Calu3 (cell line): ENCODE results near the gene NOB1. TPM values are rescaled to one million over a fixed set of nuclear protein-coding genes. Genes with fewer than 3 reads are reported as not detected.

ENCODE experiments used
- BruUV-seq: library from RNA; stranded (reverse); fragments of 400-500 nt; replicated peaks from 2 replicates; lab custom pipeline; 2021; lab: Mats Ljungman, UMichigan
- CTCF ChIA-PET: fragments of 300-600 bp; sonication (Branson Sonifier 250); formaldehyde crosslinking; loops from one replicate; lab custom pipeline; 2022; ENCODE audit warnings: antibody characterized with exemption; lab: Charles Lee
- DNase-seq: peaks from one replicate; pipeline ENCODE4 v3.0.0; 2022
- H3K27ac Mint-ChIP-seq: one replicate; pipeline ENCODE4 v1.8.0; 2022; ENCODE audit warnings: mixed read lengths; ENCODE audit not compliant: unreplicated experiment
- H3K27me3 Mint-ChIP-seq: one replicate; pipeline ENCODE4 v1.8.0; 2022; ENCODE audit warnings: mixed read lengths; ENCODE audit not compliant: unreplicated experiment
- H3K36me3 Mint-ChIP-seq: one replicate; pipeline ENCODE4 v1.8.0; 2022; ENCODE audit warnings: mild to moderate bottlenecking, moderate library complexity, mixed read lengths; ENCODE audit not compliant: insufficient read depth, unreplicated experiment
- H3K4me1 Mint-ChIP-seq: one replicate; pipeline ENCODE4 v1.8.0; 2022; ENCODE audit warnings: mild to moderate bottlenecking, low read depth, mixed read lengths; ENCODE audit not compliant: unreplicated experiment
- H3K4me3 Mint-ChIP-seq: one replicate; pipeline ENCODE4 v1.8.0; 2022; ENCODE audit warnings: mild to moderate bottlenecking, low read depth, moderate library complexity, mixed read lengths; ENCODE audit not compliant: unreplicated experiment
- H3K9me3 Mint-ChIP-seq: one replicate; pipeline ENCODE4 v1.8.0; 2022; ENCODE audit warnings: low read depth, mixed read lengths; ENCODE audit not compliant: unreplicated experiment
- intact Hi-C: fragments of 100-400 bp; cut with micrococcal nuclease; formaldehyde crosslinking; loops from one replicate; pipeline ENCODE4 v1.10.0; 2022; ENCODE audit not compliant: unreplicated experiment
- total RNA-seq: library from RNA; stranded (reverse); gene quantifications from 2 replicates; pipeline ENCODE4 v1.2.3, GENCODE V29; 2022
- TF ChIP-seq, protein P1 (sequence below): fragments of 200-600 bp; IDR thresholded peaks from one replicate; pipeline ENCODE4 v1.8.0; 2022; ENCODE audit warnings: antibody characterized with exemption; ENCODE audit not compliant: unreplicated experiment

Gene NOB1
- total RNA-seq, 1 experiment from 2014 or later, result 82.4 TPM

DNA sequence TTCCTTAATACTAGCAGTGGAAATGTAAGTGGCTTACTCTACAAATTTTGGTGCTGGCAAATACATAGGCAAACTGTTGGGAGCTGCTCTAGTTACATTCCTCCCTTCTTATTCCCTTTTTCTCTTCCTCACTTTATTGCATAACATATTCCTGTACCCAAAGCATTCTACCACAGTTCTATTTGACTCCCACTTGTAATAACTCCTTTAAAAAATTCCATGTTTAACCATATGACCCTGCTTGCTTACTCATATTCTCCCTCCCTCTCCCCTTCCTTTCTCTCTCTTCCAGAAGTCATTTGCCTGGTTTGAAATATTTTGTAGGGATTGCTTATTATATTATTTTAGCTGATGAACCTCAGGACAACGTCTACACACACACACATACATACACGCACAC is 51.1 kb downstream of the NOB1 start:
- Mint-ChIP-seq H3K4me3 (no peak overlapping the region), H3K36me3 (peaks cover 48% of the 10 kb centered on the region), H3K4me1 (peaks cover 8% of the 10 kb centered on the region), H3K27me3 (no peaks in the 10 kb centered on the region), H3K27ac (no peak overlapping the region), H3K9me3 (no peaks in the 10 kb centered on the region)
- CTCF ChIA-PET, result no interaction called here
- DNase-seq, result no peak
- no TSS peak for BruUV-seq
- TF ChIP-seq, protein P1, sequence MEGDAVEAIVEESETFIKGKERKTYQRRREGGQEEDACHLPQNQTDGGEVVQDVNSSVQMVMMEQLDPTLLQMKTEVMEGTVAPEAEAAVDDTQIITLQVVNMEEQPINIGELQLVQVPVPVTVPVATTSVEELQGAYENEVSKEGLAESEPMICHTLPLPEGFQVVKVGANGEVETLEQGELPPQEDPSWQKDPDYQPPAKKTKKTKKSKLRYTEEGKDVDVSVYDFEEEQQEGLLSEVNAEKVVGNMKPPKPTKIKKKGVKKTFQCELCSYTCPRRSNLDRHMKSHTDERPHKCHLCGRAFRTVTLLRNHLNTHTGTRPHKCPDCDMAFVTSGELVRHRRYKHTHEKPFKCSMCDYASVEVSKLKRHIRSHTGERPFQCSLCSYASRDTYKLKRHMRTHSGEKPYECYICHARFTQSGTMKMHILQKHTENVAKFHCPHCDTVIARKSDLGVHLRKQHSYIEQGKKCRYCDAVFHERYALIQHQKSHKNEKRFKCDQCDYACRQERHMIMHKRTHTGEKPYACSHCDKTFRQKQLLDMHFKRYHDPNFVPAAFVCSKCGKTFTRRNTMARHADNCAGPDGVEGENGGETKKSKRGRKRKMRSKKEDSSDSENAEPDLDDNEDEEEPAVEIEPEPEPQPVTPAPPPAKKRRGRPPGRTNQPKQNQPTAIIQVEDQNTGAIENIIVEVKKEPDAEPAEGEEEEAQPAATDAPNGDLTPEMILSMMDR, result no peak
- intact Hi-C loops, result no loop called here

DNA sequence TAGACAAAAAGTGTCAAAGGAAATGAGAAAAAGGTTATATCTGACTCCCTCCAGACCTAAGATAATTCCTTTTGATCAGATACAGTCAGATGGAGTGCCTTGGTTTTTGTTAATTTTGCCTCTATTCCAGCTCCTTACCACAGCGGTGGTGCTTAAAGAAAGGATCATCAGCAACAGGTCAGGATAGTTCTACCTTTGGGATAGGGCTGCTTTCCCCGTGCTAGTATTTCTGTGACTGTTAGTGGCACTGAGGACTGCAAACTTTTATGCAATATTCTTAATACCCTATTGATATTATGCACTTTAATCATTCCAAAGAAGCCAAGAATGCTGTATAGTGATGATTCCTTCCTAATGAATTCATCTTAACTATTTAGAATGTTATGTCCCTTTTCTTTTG is 52.9 kb downstream of the NOB1 start:
- no TSS peak for BruUV-seq
- peaks cover 6% of the 10 kb centered on the region for H3K4me1 Mint-ChIP-seq
- TF ChIP-seq, protein P1, result no peak
- CTCF ChIA-PET, result no interaction called here
- no peak overlapping the region for H3K4me3 Mint-ChIP-seq
- no peak for DNase-seq
- H3K9me3 Mint-ChIP-seq, result no peaks in the 10 kb centered on the region
- peaks cover 41% of the 10 kb centered on the region for H3K36me3 Mint-ChIP-seq
- no peak overlapping the region for H3K27ac Mint-ChIP-seq
- no peaks in the 10 kb centered on the region for H3K27me3 Mint-ChIP-seq
- intact Hi-C loops, result no loop called here

DNA sequence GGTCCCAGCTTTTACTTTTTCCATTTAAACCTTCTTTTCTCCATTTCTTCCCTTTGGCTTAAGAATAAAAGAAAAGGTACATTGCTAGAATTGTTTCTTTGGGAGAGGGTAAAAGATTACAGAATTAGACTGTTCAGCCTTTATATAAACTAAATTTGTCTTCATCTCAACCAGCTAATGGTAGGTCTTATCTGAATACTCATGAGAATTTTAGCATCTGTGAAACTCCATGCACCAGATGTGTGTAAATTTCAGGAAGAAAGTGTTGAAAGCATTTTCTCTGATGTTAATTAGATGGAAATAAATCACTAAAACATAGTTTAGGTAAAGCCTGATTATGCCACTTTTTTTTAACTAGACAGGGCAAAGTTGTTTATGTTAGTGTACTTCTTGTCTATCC is 53.3 kb downstream of the NOB1 start:
- intact Hi-C loops, result no loop called here
- TF ChIP-seq, protein P1, result no peak
- H3K9me3 Mint-ChIP-seq, result no peaks in the 10 kb centered on the region
- DNase-seq, result no peak
- no TSS peak for BruUV-seq
- H3K27me3 Mint-ChIP-seq, result no peaks in the 10 kb centered on the region
- peaks cover 37% of the 10 kb centered on the region for H3K36me3 Mint-ChIP-seq
- CTCF ChIA-PET, result no interaction called here
- H3K4me3 Mint-ChIP-seq, result no peak overlapping the region
- peaks cover 2% of the 10 kb centered on the region for H3K4me1 Mint-ChIP-seq
- no peak overlapping the region for H3K27ac Mint-ChIP-seq

DNA sequence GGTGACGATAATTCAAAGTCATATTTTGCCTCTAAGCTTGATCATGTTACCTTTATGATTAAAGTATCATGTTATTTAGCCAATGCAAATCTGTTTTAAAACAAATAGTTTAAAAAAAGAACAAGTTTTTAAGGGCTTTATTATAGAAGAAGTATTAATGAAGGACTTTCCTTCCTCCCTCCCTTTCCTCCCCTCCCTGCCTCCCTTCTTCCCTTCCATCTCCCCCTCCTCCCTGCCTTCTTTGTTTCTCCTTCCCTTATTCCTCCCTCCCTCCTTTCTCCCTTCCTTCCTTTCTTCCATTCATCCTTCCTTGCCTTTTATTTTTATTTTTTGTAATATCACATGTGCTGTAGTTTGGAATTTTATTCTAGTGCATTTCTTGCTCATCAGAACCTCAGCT is 54.8 kb downstream of the NOB1 start:
- no peak overlapping the region for H3K4me3 Mint-ChIP-seq
- TF ChIP-seq, protein P1, result no peak
- intact Hi-C loops, result no loop called here
- peak overlapping the region; percentile 15 for H3K27ac Mint-ChIP-seq
- H3K27me3 Mint-ChIP-seq, result no peaks in the 10 kb centered on the region
- H3K9me3 Mint-ChIP-seq, result no peaks in the 10 kb centered on the region
- H3K36me3 Mint-ChIP-seq, result peaks cover 39% of the 10 kb centered on the region
- no peaks in the 10 kb centered on the region for H3K4me1 Mint-ChIP-seq
- DNase-seq, result no peak
- BruUV-seq, result no TSS peak
- CTCF ChIA-PET, result interaction anchor here (0.8 kb wide), 1 partner anchor 55 kb away, joined by 8 read pairs; the partner anchor contains the start of gene NOB1
